Measurements from ENCODE around the gene ARHGAP35. TPM values are rescaled to one million over a fixed set of nuclear protein-coding genes. Genes with fewer than 3 reads are reported as not detected.

The ARHGAP35 gene
- total RNA-seq, 1 donor from 2014 or later = 57.9 TPM

DNA sequence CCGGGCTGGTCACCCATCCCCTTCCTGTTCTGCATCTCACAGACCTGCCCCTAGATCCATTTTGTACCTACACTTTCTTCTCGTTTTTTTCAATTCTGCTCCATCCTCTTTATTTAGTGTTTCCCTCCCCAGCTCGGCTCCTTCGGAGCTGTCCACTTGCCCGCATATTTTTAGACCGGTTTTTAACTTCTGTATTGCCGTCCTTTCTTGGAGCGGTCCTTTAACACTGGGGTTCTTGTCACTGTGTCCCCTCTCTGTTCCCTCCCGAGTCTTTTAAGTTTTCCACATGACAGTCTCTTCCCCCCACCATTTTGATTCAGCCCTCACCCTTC is 1.7 kb downstream of the ARHGAP35 start:
- no peaks in the 10 kb centered on the region for H3K9me3 ChIP-seq (ENCODE audit: insufficient read depth, low read depth, low read length)
- H3K27ac ChIP-seq (ENCODE audit: low read depth, low read length) = no peak overlapping the region
- peaks cover 62% of the 10 kb centered on the region for H3K79me2 ChIP-seq (ENCODE audit: insufficient read depth, low read length)
- peaks cover 61% of the 10 kb centered on the region for H4K20me1 ChIP-seq (ENCODE audit: insufficient read depth, low read length)
- Mint-ChIP-seq H3K4me1 (ENCODE audit: low read depth, unreplicated experiment) (peaks cover 27% of the 10 kb centered on the region), H3K9me3 (ENCODE audit: unreplicated experiment) (no peaks in the 10 kb centered on the region), H3K27ac (ENCODE audit: unreplicated experiment) (no peak overlapping the region), H3K27me3 (ENCODE audit: low read depth, unreplicated experiment) (no peaks in the 10 kb centered on the region), H3K36me3 (ENCODE audit: low read depth, unreplicated experiment) (no peaks in the 10 kb centered on the region), H3K4me3 (ENCODE audit: unreplicated experiment) (no peak overlapping the region)
- FAIRE-seq = no peak
- peak overlapping the region; percentile 73 for H3K4me3 ChIP-seq (ENCODE audit: insufficient read depth, low read depth, low read length)
- DNase-seq (ENCODE audit: low read depth) = no peak
- no peaks in the 10 kb centered on the region for H3K36me3 ChIP-seq (ENCODE audit: insufficient read depth, low read length)
- H3K4me2 ChIP-seq (ENCODE audit: low read length) = peak overlapping the region; percentile 96
- no peak overlapping the region for H2AFZ ChIP-seq (ENCODE audit: low read depth, low read length)
- peaks cover 48% of the 10 kb centered on the region for H3K4me1 ChIP-seq (ENCODE audit: insufficient read depth, low read length)
- TF ChIP-seq, protein P1, sequence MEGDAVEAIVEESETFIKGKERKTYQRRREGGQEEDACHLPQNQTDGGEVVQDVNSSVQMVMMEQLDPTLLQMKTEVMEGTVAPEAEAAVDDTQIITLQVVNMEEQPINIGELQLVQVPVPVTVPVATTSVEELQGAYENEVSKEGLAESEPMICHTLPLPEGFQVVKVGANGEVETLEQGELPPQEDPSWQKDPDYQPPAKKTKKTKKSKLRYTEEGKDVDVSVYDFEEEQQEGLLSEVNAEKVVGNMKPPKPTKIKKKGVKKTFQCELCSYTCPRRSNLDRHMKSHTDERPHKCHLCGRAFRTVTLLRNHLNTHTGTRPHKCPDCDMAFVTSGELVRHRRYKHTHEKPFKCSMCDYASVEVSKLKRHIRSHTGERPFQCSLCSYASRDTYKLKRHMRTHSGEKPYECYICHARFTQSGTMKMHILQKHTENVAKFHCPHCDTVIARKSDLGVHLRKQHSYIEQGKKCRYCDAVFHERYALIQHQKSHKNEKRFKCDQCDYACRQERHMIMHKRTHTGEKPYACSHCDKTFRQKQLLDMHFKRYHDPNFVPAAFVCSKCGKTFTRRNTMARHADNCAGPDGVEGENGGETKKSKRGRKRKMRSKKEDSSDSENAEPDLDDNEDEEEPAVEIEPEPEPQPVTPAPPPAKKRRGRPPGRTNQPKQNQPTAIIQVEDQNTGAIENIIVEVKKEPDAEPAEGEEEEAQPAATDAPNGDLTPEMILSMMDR (IDR thresholded peaks at IDR 0.05; ENCODE audit: insufficient read depth, low read depth, low read length) = no peak
- TF ChIP-seq EZH2 (IDR thresholded peaks at IDR 0.05; ENCODE audit: insufficient read depth, low read length) = no peak
- H3K9ac ChIP-seq (ENCODE audit: low read length) = peak overlapping the region; percentile 84
- H3K27me3 ChIP-seq (ENCODE audit: insufficient read depth, low read length) = no peaks in the 10 kb centered on the region

DNA sequence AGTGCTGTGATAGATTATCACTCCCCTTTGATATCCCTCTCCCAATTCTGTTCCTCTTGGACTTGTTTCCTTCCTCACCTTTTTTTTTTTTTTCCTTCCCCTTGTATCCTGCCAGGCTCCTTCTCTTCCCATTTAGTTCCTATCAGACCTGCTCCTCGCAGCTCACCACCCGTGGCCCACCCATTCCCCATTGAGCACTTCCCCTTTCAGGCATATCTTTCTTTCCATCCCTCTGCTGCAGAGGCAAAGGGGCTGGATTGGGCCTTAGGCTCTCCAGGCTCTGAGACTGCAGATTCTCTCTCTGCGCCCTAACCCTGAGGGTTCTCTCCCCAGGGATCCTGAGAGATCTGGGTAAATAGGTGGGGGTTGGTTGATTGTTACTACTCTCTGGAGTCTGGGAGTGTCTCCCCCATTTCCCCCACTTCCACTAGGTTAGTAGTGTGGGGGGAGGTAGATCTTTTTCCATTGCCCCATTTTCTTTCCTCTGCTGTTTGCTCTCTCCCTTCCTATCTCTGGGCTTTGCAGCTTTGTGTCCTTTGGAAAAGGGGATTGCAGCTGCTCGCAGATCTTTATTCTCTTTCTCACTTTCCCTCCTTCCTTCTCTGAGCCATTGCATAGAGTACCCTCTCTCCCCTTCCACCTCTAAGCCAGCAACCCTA is 2.3 kb downstream of the ARHGAP35 start:
- H3K9me3 Mint-ChIP-seq (ENCODE audit: unreplicated experiment) = no peaks in the 10 kb centered on the region
- peak overlapping the region; percentile 73 for H3K4me3 ChIP-seq (ENCODE audit: insufficient read depth, low read depth, low read length)
- H3K4me1 ChIP-seq (ENCODE audit: insufficient read depth, low read length) = peaks cover 48% of the 10 kb centered on the region
- DNase-seq (ENCODE audit: low read depth) (no peak), FAIRE-seq (no peak)
- no peak overlapping the region for H3K4me3 Mint-ChIP-seq (ENCODE audit: unreplicated experiment)
- peaks cover 28% of the 10 kb centered on the region for H3K4me1 Mint-ChIP-seq (ENCODE audit: low read depth, unreplicated experiment)
- H3K36me3 Mint-ChIP-seq (ENCODE audit: low read depth, unreplicated experiment) = no peaks in the 10 kb centered on the region
- no peak for TF ChIP-seq EZH2 (IDR thresholded peaks at IDR 0.05; ENCODE audit: insufficient read depth, low read length)
- TF ChIP-seq, protein P1 (IDR thresholded peaks at IDR 0.05; ENCODE audit: insufficient read depth, low read depth, low read length) = no peak
- peak overlapping the region; percentile 84 for H3K9ac ChIP-seq (ENCODE audit: low read length)
- no peak overlapping the region for H2AFZ ChIP-seq (ENCODE audit: low read depth, low read length)
- H3K27ac Mint-ChIP-seq (ENCODE audit: unreplicated experiment) = no peak overlapping the region
- peaks cover 69% of the 10 kb centered on the region for H3K79me2 ChIP-seq (ENCODE audit: insufficient read depth, low read length)
- no peak overlapping the region for H3K27ac ChIP-seq (ENCODE audit: low read depth, low read length)
- peaks cover 67% of the 10 kb centered on the region for H4K20me1 ChIP-seq (ENCODE audit: insufficient read depth, low read length)
- no peaks in the 10 kb centered on the region for H3K36me3 ChIP-seq (ENCODE audit: insufficient read depth, low read length)
- H3K4me2 ChIP-seq (ENCODE audit: low read length) = peak overlapping the region; percentile 96
- no peaks in the 10 kb centered on the region for H3K27me3 Mint-ChIP-seq (ENCODE audit: low read depth, unreplicated experiment)
- no peaks in the 10 kb centered on the region for H3K27me3 ChIP-seq (ENCODE audit: insufficient read depth, low read length)
- no peaks in the 10 kb centered on the region for H3K9me3 ChIP-seq (ENCODE audit: insufficient read depth, low read depth, low read length)

Measured in astrocyte (in vitro differentiated cells and primary cell).